HL-60 (cell line): Measurements from ENCODE around the gene MUL1.

Source experiments
- DNase-seq, 2 experiments: peaks; one replicate each; pipeline ENCODE4 v3.0.0-alpha.2; 2010 to 2020; ENCODE audit warnings: low read depth in 1 of 2, low spot score in 1 of 2
- H3K27ac ChIP-seq: fragments of 250-450 bp; sonication (Bioruptor Pico); replicated peaks from 2 replicates; pipeline ENCODE4 v1.5.1; 2020; ENCODE audit warnings: mild to moderate bottlenecking, moderate library complexity
- H3K27me3 ChIP-seq: fragments of 250-450 bp; sonication (Bioruptor Pico); 2 replicates; pipeline ENCODE4 v1.5.1; 2021; ENCODE audit warnings: mild to moderate bottlenecking, moderate library complexity; ENCODE audit not compliant: insufficient read depth, poor library complexity, severe bottlenecking
- H3K4me3 ChIP-seq: replicated peaks from 2 replicates; pipeline ENCODE4 v1.5.1; 2011; ENCODE audit warnings: mild to moderate bottlenecking, control low read depth, low read length; ENCODE audit not compliant: insufficient read depth
- CTCF ChIP-seq: IDR thresholded peaks from one replicate; pipeline ENCODE4 v1.5.1; 2011; ENCODE audit warnings: low read length, control low read depth, inconsistent platforms; ENCODE audit not compliant: insufficient read depth
- GABPA ChIP-seq: IDR thresholded peaks from 2 replicates; pipeline ENCODE4 v1.6.1; 2012; ENCODE audit warnings: low read depth
- POLR2AphosphoS5 ChIP-seq: IDR thresholded peaks from 2 replicates; pipeline ENCODE4 v1.6.1; 2012; ENCODE audit warnings: low read depth
- REST ChIP-seq: IDR thresholded peaks from 2 replicates; pipeline ENCODE4 v1.6.1; 2012; ENCODE audit warnings: low read depth; ENCODE audit not compliant: insufficient replicate concordance
- SPI1 ChIP-seq: IDR thresholded peaks from 2 replicates; pipeline ENCODE4 v1.6.1; 2012; ENCODE audit warnings: low read depth, mild to moderate bottlenecking, borderline replicate concordance

Gene MUL1

GRCh38 chr1:20483098-20483832, 24.7 kb downstream of the MUL1 start:
- Histone ChIP-seq H3K4me3 (no peak overlapping the region), H3K27ac (no peak overlapping the region), H3K27me3 (peaks cover 63% of the 10 kb centered on the region)
- no peak for TF ChIP-seq SPI1
- no peak for TF ChIP-seq POLR2AphosphoS5
- no peak for TF ChIP-seq CTCF
- TF ChIP-seq GABPA: no peak
- TF ChIP-seq REST: no peak
- DNase-seq: no peak

GRCh38 chr1:20481643-20482498, 26.1 kb downstream of the MUL1 start:
- TF ChIP-seq CTCF (no peak), REST (no peak), GABPA (no peak), POLR2AphosphoS5 (no peak), SPI1 (no peak)
- Histone ChIP-seq H3K27me3 (peaks cover 51% of the 10 kb centered on the region), H3K4me3 (no peak overlapping the region), H3K27ac (no peak overlapping the region)
- DNase-seq: no peak

GRCh38 chr1:20480951-20481617, 26.9 kb downstream of the MUL1 start:
- Histone ChIP-seq H3K27ac (no peak overlapping the region), H3K4me3 (no peak overlapping the region), H3K27me3 (peaks cover 52% of the 10 kb centered on the region)
- DNase-seq: no peak
- no peak for TF ChIP-seq POLR2AphosphoS5
- TF ChIP-seq REST: no peak
- no peak for TF ChIP-seq GABPA
- no peak for TF ChIP-seq SPI1
- no peak for TF ChIP-seq CTCF
